Natural killer cell (primary cell): ENCODE data around the gene MEX3C. TPM values are rescaled to one million over a fixed set of nuclear protein-coding genes. Genes with fewer than 3 reads are reported as not detected.

Experiments used
- ATAC-seq, 3 donors: fragments of 150-1000 bp in 2 of 3; fragments of 200-7000 bp in 1 of 3; cut with Tn5 transposase; 1 replicate in 1 of 3; 2 replicates in 2 of 3; pipeline ENCODE4 v1.10.0; 2021; ENCODE audit warnings: mild to moderate bottlenecking in 2 of 3, moderate library complexity in 2 of 3
- DNase-seq, 2 donors: peaks; one replicate each; pipeline versions ENCODE4 v3.0.0 to v3.0.0-alpha.2; 2013 to 2021; ENCODE audit warnings: mixed read lengths in 1 of 2
- H3K27ac ChIP-seq: one replicate; pipeline ENCODE4 v1.5.1; 2013; ENCODE audit warnings: mild to moderate bottlenecking, low read length
- H3K27me3 ChIP-seq: one replicate; pipeline ENCODE4 v1.6.1; 2013; ENCODE audit warnings: low read length; ENCODE audit not compliant: control insufficient read depth, insufficient read depth
- H3K36me3 ChIP-seq: one replicate; pipeline ENCODE4 v1.6.1; 2013; ENCODE audit warnings: low read length; ENCODE audit not compliant: control insufficient read depth, insufficient read depth
- H3K4me1 ChIP-seq: one replicate; pipeline ENCODE4 v1.6.1; 2013; ENCODE audit warnings: low read length; ENCODE audit not compliant: control insufficient read depth, insufficient read depth
- H3K4me3 ChIP-seq: one replicate; pipeline ENCODE4 v1.5.1; 2013; ENCODE audit warnings: low read length
- H3K9me3 ChIP-seq: one replicate; pipeline ENCODE4 v1.6.1; 2013; ENCODE audit warnings: low read length; ENCODE audit not compliant: control insufficient read depth, insufficient read depth
- H3K27ac Mint-ChIP-seq, 2 donors: one replicate each; pipeline ENCODE4 v1.8.0; 2022; ENCODE audit warnings: mild to moderate bottlenecking in 2 of 2, mixed read lengths in 2 of 2, moderate library complexity in 1 of 2
- H3K27me3 Mint-ChIP-seq, 2 donors: one replicate each; pipeline ENCODE4 v1.8.0; 2022; ENCODE audit warnings: low read depth in 2 of 2, mixed read lengths in 2 of 2
- H3K36me3 Mint-ChIP-seq: one replicate; pipeline ENCODE4 v1.8.0; 2022; ENCODE audit warnings: mixed read lengths
- H3K4me1 Mint-ChIP-seq, 2 donors: one replicate each; pipeline ENCODE4 v1.8.0; 2022; ENCODE audit warnings: mixed read lengths in 2 of 2
- H3K4me3 Mint-ChIP-seq: one replicate; pipeline ENCODE4 v1.8.0; 2022; ENCODE audit warnings: mild to moderate bottlenecking, moderate library complexity, mixed read lengths
- H3K9me3 Mint-ChIP-seq, 2 donors: one replicate each; pipeline ENCODE4 v1.8.0; 2022; ENCODE audit warnings: mixed read lengths in 2 of 2
- WGBS: methylation state at CpG from one replicate; pipeline ENCODE4 v1.1.7; 2013; ENCODE audit warnings: missing lambda C conversion rate; ENCODE audit not compliant: insufficient coverage; 5-methylcytosine and 5-hydroxymethylcytosine counted together
- intact Hi-C: fragments of 100-400 bp; cut with micrococcal nuclease; formaldehyde crosslinking; loops from one replicate; pipeline ENCODE4 v1.14.2; 2022
- total RNA-seq, 4 donors: library from RNA; stranded (reverse); fragments of 120-200 nt in 1 of 4; gene quantifications; one replicate each; pipeline versions ENCODE4 v1.2.3 to v1.2.4, GENCODE V29; 2013 to 2022
- TF ChIP-seq, protein P1 (sequence below): fragments of 200-600 bp; IDR thresholded peaks from one replicate; pipeline ENCODE4 v1.8.0; 2022; ENCODE audit warnings: antibody characterized with exemption

The MEX3C gene
- total RNA-seq, 3 donors from 2014 or later (not counting 1 experiment from before 2014, with no cell fraction given), result 189 to 205 (median 202) TPM

DNA sequence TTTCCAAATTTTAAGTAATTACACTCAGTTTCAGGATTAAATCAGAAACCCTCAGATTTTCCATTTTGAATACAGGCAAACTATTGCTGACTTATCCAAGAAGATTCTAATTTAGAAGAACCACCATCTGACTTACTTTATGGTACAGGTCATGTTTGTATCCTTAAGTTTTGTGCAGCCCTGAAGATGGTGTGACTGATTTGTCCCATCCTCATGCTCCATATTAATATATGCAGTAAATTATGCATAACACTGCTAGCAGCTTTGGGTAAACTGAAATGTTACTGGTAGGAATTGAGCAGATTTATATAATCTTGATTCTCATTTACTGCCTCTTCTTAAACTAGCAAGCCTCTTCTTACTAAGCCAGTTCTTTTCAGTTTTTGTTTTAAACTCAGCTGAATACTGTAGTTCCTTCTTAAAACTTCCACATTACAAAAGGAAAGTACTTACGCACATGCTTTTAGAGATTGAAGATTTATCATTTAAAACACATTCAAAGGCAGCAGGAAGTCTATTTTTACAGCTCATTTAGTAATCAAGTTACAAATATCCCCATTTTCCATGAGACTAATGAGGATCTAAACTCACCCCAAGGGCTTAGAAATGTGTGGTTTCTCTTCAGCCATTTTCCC lies 25.7 kb downstream of the MEX3C start:
- Histone ChIP-seq H3K27me3 (no peaks in the 10 kb centered on the region), H3K4me1 (peaks cover 23% of the 10 kb centered on the region), H3K4me3 (no peak overlapping the region), H3K36me3 (peaks cover 28% of the 10 kb centered on the region), H3K9me3 (no peaks in the 10 kb centered on the region), H3K27ac (peak overlapping the region; percentile 26)
- H3K27me3 Mint-ChIP-seq, result no peaks in the 10 kb centered on the region
- DNase-seq (no peak), ATAC-seq (no peak)
- TF ChIP-seq, protein P1, sequence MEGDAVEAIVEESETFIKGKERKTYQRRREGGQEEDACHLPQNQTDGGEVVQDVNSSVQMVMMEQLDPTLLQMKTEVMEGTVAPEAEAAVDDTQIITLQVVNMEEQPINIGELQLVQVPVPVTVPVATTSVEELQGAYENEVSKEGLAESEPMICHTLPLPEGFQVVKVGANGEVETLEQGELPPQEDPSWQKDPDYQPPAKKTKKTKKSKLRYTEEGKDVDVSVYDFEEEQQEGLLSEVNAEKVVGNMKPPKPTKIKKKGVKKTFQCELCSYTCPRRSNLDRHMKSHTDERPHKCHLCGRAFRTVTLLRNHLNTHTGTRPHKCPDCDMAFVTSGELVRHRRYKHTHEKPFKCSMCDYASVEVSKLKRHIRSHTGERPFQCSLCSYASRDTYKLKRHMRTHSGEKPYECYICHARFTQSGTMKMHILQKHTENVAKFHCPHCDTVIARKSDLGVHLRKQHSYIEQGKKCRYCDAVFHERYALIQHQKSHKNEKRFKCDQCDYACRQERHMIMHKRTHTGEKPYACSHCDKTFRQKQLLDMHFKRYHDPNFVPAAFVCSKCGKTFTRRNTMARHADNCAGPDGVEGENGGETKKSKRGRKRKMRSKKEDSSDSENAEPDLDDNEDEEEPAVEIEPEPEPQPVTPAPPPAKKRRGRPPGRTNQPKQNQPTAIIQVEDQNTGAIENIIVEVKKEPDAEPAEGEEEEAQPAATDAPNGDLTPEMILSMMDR, result no peak
- H3K4me1 Mint-ChIP-seq, result peaks cover 80 to 85% of the 10 kb centered on the region in 2 donors
- H3K4me3 Mint-ChIP-seq, result peak overlapping the region; percentile 60
- H3K27ac Mint-ChIP-seq, result peak overlapping the region; percentile 90 to 94
- H3K9me3 Mint-ChIP-seq, result no peaks in the 10 kb centered on the region
- intact Hi-C loops, result no loop called here
- 0% methylated on average over 1 of the region's 1 CpG for WGBS
- H3K36me3 Mint-ChIP-seq, result peaks cover 8% of the 10 kb centered on the region

DNA sequence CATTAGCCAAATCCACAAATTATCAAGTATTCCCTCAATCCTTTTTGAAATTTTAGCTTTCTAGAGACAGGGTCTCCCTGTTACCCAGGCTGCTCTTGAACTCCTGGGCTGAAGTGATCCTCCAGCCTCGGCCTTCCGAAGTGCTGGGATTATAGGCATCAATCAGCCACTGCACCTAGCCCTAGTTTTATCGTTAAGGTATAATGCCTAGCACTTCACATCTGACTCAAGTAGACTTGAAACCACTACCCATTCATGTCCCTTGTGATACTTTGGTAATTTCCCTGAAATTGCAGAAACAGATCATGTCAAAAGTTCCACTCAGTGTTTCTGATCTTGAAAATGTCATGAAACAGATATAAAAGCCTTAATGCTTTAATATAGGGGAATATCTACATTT lies 26.3 kb downstream of the MEX3C start:
- peaks cover 75 to 80% of the 10 kb centered on the region in 2 donors for H3K4me1 Mint-ChIP-seq
- intact Hi-C loops, result no loop called here
- no peak for DNase-seq
- TF ChIP-seq, protein P1, result no peak
- no peaks in the 10 kb centered on the region for H3K27me3 ChIP-seq
- H3K27me3 Mint-ChIP-seq, result no peaks in the 10 kb centered on the region
- H3K4me3 ChIP-seq, result no peak overlapping the region
- H3K27ac Mint-ChIP-seq, result peak overlapping the region; percentile 90 to 94
- peaks cover 23% of the 10 kb centered on the region for H3K36me3 ChIP-seq
- H3K27ac ChIP-seq, result no peak overlapping the region
- peaks cover 23% of the 10 kb centered on the region for H3K4me1 ChIP-seq
- no peaks in the 10 kb centered on the region for H3K9me3 Mint-ChIP-seq
- H3K36me3 Mint-ChIP-seq, result peaks cover 2% of the 10 kb centered on the region
- WGBS, result 85% methylated on average over 3 of the region's 3 CpGs
- H3K9me3 ChIP-seq, result no peaks in the 10 kb centered on the region
- H3K4me3 Mint-ChIP-seq, result no peak overlapping the region
- no peak for ATAC-seq

DNA sequence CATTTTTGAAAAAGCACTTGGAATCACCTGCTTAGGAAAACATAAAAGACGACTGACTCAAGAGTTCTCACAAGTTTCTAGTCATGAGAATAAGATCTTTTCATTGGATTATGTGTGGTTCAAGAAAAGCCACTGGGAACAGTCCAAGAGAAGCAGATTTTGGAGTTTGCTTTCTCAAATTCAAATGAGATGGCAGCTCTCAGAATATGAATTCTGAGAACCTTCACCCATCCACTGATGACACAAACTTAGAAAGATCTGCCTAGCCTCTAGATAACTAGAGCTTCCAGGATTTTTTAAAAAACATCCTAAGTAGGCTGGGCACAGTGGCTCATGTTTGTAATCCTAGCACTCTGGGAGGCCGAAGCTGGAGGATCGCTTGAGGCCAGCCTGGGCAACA lies 26.8 kb downstream of the MEX3C start:
- TF ChIP-seq, protein P1, result no peak
- no peaks in the 10 kb centered on the region for H3K9me3 ChIP-seq
- DNase-seq (no peak), ATAC-seq (no peak)
- H3K27ac Mint-ChIP-seq, result peak overlapping the region; percentile 90 to 94
- peaks cover 70 to 75% of the 10 kb centered on the region in 2 donors for H3K4me1 Mint-ChIP-seq
- H3K27ac ChIP-seq, result no peak overlapping the region
- peaks cover 22% of the 10 kb centered on the region for H3K4me1 ChIP-seq
- H3K36me3 ChIP-seq, result peaks cover 17% of the 10 kb centered on the region
- no peaks in the 10 kb centered on the region for H3K36me3 Mint-ChIP-seq
- 94% methylated on average over 3 of the region's 3 CpGs for WGBS
- intact Hi-C loops, result no loop called here
- H3K4me3 Mint-ChIP-seq, result peak overlapping the region; percentile 31
- H3K9me3 Mint-ChIP-seq, result no peaks in the 10 kb centered on the region
- no peaks in the 10 kb centered on the region for H3K27me3 ChIP-seq
- no peak overlapping the region for H3K4me3 ChIP-seq
- H3K27me3 Mint-ChIP-seq, result no peaks in the 10 kb centered on the region

DNA sequence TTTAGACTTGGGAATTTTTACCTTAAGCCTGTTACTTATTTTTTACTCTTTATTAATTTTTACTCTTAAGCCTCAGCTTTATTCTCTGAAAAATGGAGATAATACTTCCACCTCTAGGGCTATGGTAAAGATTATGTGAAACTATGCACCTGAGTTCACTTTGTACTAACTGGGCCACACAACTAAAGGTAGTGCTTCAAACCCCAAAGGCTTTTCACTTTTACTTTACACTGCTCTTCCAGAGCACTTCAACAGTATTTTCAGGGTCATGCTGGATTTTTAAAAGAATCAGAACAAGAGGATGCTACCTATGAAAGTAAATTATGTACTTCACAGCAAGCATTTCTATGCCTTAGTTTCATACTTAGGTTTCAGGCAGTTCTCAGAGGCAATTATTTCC lies 27.8 kb downstream of the MEX3C start:
- peak overlapping the region; percentile 61 for H3K4me3 Mint-ChIP-seq
- H3K4me1 Mint-ChIP-seq, result peaks cover 76 to 80% of the 10 kb centered on the region in 2 donors

More for the DNA sequence above, 27.8 kb downstream of the MEX3C start:
- Histone ChIP-seq H3K4me1 (peaks cover 31% of the 10 kb centered on the region), H3K27me3 (no peaks in the 10 kb centered on the region), H3K36me3 (peaks cover 10% of the 10 kb centered on the region), H3K4me3 (no peak overlapping the region), H3K27ac (peak overlapping the region; percentile 57), H3K9me3 (no peaks in the 10 kb centered on the region)
- ATAC-seq (no peak), DNase-seq (no peak)
- Mint-ChIP-seq H3K36me3 (no peaks in the 10 kb centered on the region), H3K9me3 (no peaks in the 10 kb centered on the region), H3K27ac (peak overlapping the region; percentile 90 to 94), H3K27me3 (no peaks in the 10 kb centered on the region)
- intact Hi-C loops, result loop anchor here (1.0 to 2.0 kb wide), 2 partner anchors 17 to 22 kb away; no protein-coding TSS in a partner anchor
- TF ChIP-seq, protein P1, result no peak
